Fibroblast of mammary gland (primary cell): ENCODE results near the gene SBSN.

Experiments used
- DNase-seq: peaks from one replicate; pipeline ENCODE4 v3.0.0-alpha.2; 2010; ENCODE audit warnings: low read depth
- H3K4me3 ChIP-seq: 2 replicates; pipeline ENCODE4 v1.5.1; 2011; ENCODE audit warnings: low read depth, mild to moderate bottlenecking, low read length, moderate library complexity; ENCODE audit not compliant: control insufficient read depth
- CTCF ChIP-seq: conservative IDR thresholded peaks from 2 replicates; pipeline ENCODE4 v1.5.1; 2011; ENCODE audit warnings: low read depth, low read length, inconsistent platforms; ENCODE audit not compliant: control insufficient read depth, insufficient read depth

SBSN gene

GRCh38 chr19:35546532-35546931 is 18.4 kb upstream of the SBSN start:
- H3K4me3 ChIP-seq, result peak overlapping the region; percentile 87
- no peak for TF ChIP-seq CTCF
- no peak for DNase-seq

- peak overlapping the region; percentile 87 for H3K4me3 ChIP-seq
- no peak for DNase-seq
- no peak for TF ChIP-seq CTCF
Observed at GRCh38 chr19:35545855-35546381, 17.8 kb upstream of the SBSN start.

- DNase-seq, result peak; percentile 81
- H3K4me3 ChIP-seq, result peak within 1 kb of the TSS; percentile 87
- TF ChIP-seq CTCF, result no peak
Observed at GRCh38 chr19:35545001-35545854, 17.1 kb upstream of the SBSN start, which contains the start of gene TMEM147. Gene TMEM147, plus strand, starts transcription at chr19:35545626. Its CDS starts 114 bp downstream, at chr19:35545740.

GRCh38 chr19:35544110-35544802 is 16.1 kb upstream of the SBSN start:
- no peak for TF ChIP-seq CTCF
- H3K4me3 ChIP-seq, result peak overlapping the region; percentile 87
- DNase-seq, result no peak

GRCh38 chr19:35543280-35544109 is 15.4 kb upstream of the SBSN start:
- TF ChIP-seq CTCF, result no peak
- no peak for DNase-seq
- no peak overlapping the region for H3K4me3 ChIP-seq

GRCh38 chr19:35542209-35542608 is 14.1 kb upstream of the SBSN start:
- H3K4me3 ChIP-seq, result no peak overlapping the region

More at GRCh38 chr19:35542209-35542608, 14.1 kb upstream of the SBSN start:
- no peak for TF ChIP-seq CTCF
- DNase-seq, result no peak
